ENCODE results near the gene PPIL4.
A peak's percentile ranks its signal among the peaks of the same experiment; 100 is the strongest.

PPIL4 gene

GRCh38 chr6:149563928-149564325, 18.1 kb upstream of the PPIL4 start:
- TF ChIP-seq, protein P1, sequence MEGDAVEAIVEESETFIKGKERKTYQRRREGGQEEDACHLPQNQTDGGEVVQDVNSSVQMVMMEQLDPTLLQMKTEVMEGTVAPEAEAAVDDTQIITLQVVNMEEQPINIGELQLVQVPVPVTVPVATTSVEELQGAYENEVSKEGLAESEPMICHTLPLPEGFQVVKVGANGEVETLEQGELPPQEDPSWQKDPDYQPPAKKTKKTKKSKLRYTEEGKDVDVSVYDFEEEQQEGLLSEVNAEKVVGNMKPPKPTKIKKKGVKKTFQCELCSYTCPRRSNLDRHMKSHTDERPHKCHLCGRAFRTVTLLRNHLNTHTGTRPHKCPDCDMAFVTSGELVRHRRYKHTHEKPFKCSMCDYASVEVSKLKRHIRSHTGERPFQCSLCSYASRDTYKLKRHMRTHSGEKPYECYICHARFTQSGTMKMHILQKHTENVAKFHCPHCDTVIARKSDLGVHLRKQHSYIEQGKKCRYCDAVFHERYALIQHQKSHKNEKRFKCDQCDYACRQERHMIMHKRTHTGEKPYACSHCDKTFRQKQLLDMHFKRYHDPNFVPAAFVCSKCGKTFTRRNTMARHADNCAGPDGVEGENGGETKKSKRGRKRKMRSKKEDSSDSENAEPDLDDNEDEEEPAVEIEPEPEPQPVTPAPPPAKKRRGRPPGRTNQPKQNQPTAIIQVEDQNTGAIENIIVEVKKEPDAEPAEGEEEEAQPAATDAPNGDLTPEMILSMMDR (IDR thresholded peaks at IDR 0.05; ENCODE audit: low read depth, low read length) = no peak
- Histone ChIP-seq H3K27me3 (peaks cover 9% of the 10 kb centered on the region), H3K4me1 (no peaks in the 10 kb centered on the region; the same call in 1 of the 2 replicates), H3K9me3 (no peaks in the 10 kb centered on the region), H3K4me3 (ENCODE audit: low read depth, low read length) (no peak overlapping the region), H3K36me3 (no peaks in the 10 kb centered on the region; the same call in 1 of the 2 replicates)
- no peak for DNase-seq

DNA sequence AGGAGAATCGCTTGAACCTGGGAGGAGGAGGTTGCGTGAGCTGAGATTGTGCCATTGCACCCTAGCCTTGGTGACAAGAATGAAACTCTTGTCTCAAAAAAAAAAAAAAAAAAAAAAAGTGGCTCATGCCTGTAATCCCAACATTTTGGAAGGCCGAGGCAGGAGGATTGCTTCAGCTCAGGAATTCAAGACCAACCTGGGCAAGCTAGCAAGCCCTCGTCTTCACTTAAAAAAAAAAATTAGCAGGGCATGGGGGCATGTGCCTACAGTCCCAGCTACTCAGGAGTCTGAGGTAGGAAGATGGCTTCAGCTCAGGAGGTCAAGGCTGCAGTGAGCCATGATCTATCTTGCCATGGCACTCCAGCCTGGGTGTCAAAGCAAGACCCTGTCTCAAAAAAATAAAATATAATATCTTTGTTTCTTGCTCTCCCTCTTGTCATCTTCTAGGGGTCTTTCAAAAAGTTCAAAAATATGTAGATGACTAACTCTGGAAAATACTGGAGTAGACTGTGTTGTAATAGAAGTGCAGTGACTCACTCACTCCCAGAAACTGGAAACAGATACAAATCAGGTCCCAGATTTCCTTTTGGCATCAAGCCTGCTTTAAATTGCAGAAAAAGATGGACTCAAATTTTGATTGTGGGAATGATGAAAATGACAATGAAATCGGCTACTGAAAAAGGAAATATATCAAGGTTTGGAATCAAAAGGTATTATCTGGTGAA, 17.5 kb upstream of the PPIL4 start:
- Histone ChIP-seq H3K36me3 (no peaks in the 10 kb centered on the region; the same call in 1 of the 2 replicates), H3K9me3 (no peaks in the 10 kb centered on the region), H3K27me3 (peaks cover 11% of the 10 kb centered on the region), H3K4me1 (no peaks in the 10 kb centered on the region; the same call in 1 of the 2 replicates), H3K4me3 (ENCODE audit: low read depth, low read length) (no peak overlapping the region)
- DNase-seq = no peak
- TF ChIP-seq, protein P1 (IDR thresholded peaks at IDR 0.05; ENCODE audit: low read depth, low read length) = no peak

GRCh38 chr6:149560736-149561135, 14.9 kb upstream of the PPIL4 start:
- peaks cover 31% of the 10 kb centered on the region for H3K27me3 ChIP-seq

DNA sequence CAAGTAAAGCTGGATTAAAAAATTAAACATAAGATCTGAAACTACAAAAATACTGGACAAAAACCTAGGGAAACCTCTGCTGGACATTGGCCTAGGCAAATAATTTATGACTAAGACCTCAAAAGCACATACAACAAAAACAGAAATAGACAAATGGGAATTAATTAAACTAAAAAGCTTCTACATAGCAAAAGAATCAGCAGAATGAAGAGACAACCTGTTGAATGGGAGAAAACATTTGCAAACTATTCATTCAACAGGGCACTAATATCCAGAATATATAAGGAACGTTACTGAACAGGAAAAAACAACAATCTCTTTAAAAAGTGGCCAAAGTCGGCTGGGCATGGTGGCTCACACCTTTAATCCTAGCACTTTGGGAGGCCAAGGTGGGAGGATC, 13.5 kb upstream of the PPIL4 start:
- TF ChIP-seq, protein P1 (IDR thresholded peaks at IDR 0.05; ENCODE audit: low read depth, low read length) = no peak
- Histone ChIP-seq H3K27me3 (peaks cover 37% of the 10 kb centered on the region), H3K4me1 (no peaks in the 10 kb centered on the region; the same call in 1 of the 2 replicates), H3K36me3 (no peaks in the 10 kb centered on the region), H3K9me3 (no peaks in the 10 kb centered on the region), H3K4me3 (ENCODE audit: low read depth, low read length) (no peak overlapping the region)
- no peak for DNase-seq

More at GRCh38 chr6:149560736-149561135, 14.9 kb upstream of the PPIL4 start:
- Histone ChIP-seq H3K4me1 (no peaks in the 10 kb centered on the region; the same call in 1 of the 2 replicates), H3K36me3 (no peaks in the 10 kb centered on the region), H3K9me3 (no peaks in the 10 kb centered on the region), H3K4me3 (ENCODE audit: low read depth, low read length) (no peak overlapping the region)
- TF ChIP-seq, protein P1 (IDR thresholded peaks at IDR 0.05; ENCODE audit: low read depth, low read length) = peak; percentile 62
- peak; percentile 48 for DNase-seq

GRCh38 chr6:149558029-149558428, 12.2 kb upstream of the PPIL4 start:
- Histone ChIP-seq H3K36me3 (no peaks in the 10 kb centered on the region), H3K9me3 (no peaks in the 10 kb centered on the region), H3K4me3 (ENCODE audit: low read depth, low read length) (no peak overlapping the region), H3K27me3 (peaks cover 39% of the 10 kb centered on the region), H3K4me1 (no peaks in the 10 kb centered on the region)
- DNase-seq = no peak
- TF ChIP-seq, protein P1 (IDR thresholded peaks at IDR 0.05; ENCODE audit: low read depth, low read length) = no peak

GRCh38 chr6:149551920-149552319, 6.1 kb upstream of the PPIL4 start:
- H3K4me1 ChIP-seq = no peaks in the 10 kb centered on the region
- H3K4me3 ChIP-seq (ENCODE audit: low read depth, low read length) = no peak overlapping the region
- H3K9me3 ChIP-seq = no peaks in the 10 kb centered on the region
- TF ChIP-seq, protein P1 (IDR thresholded peaks at IDR 0.05; ENCODE audit: low read depth, low read length) = no peak
- DNase-seq = no peak
- H3K27me3 ChIP-seq = peaks cover 19% of the 10 kb centered on the region
- no peaks in the 10 kb centered on the region for H3K36me3 ChIP-seq
